H1 (cell line): Measurements from ENCODE around the gene HCST. TPM values are rescaled to one million over a fixed set of nuclear protein-coding genes. Genes with fewer than 3 reads are reported as not detected.
A peak's percentile ranks its signal among the peaks of the same experiment; 100 is the strongest.

Source experiments
- ATF2 ChIP-seq: IDR thresholded peaks from 2 replicates; pipeline ENCODE4 v1.6.1; 2012; ENCODE audit warnings: low read length, inconsistent platforms
- CBX8 ChIP-seq: fragments of 300-800, 300-1000 bp; sonication (generic); IDR thresholded peaks from 2 replicates; pipeline ENCODE4 v1.7.1; 2016; ENCODE audit warnings: low read depth, low read length, borderline replicate concordance
- CTCF ChIP-seq, 3 experiments: IDR thresholded peaks; 1 replicate in 2 of 3; 2 replicates in 1 of 3; pipeline versions ENCODE4 v1.5.1 to v1.6.1; 2011; ENCODE audit warnings: low read length in 3 of 3, mild to moderate bottlenecking in 3 of 3, inconsistent platforms in 2 of 3, low read depth in 1 of 3, moderate library complexity in 1 of 3; ENCODE audit not compliant: insufficient read depth in 1 of 3; ENCODE audit errors: control extremely low read depth in 1 of 3
- NANOG ChIP-seq: IDR thresholded peaks from 2 replicates; pipeline ENCODE4 v1.6.1; 2011; ENCODE audit warnings: low read length, low read depth, mild to moderate bottlenecking, inconsistent platforms; ENCODE audit not compliant: insufficient read depth, poor library complexity, severe bottlenecking
- NRF1 ChIP-seq: IDR thresholded peaks from 2 replicates; pipeline ENCODE4 v1.6.1; 2011; ENCODE audit warnings: mild to moderate bottlenecking, low read depth, low read length, improper control_type of control experiment
- RAD21 ChIP-seq, 2 experiments: IDR thresholded peaks in 1 of 2; conservative IDR thresholded peaks in 1 of 2; 2 replicates each; pipeline ENCODE4 v1.6.1; 2011; ENCODE audit warnings: low read depth in 2 of 2, low read length in 2 of 2, improper control_type of control experiment in 1 of 2, inconsistent platforms in 1 of 2, mild to moderate bottlenecking in 1 of 2, moderate library complexity in 1 of 2
- RXRA ChIP-seq: IDR thresholded peaks from 2 replicates; pipeline ENCODE4 v1.6.1; 2011; ENCODE audit warnings: low read depth, mild to moderate bottlenecking, low read length, moderate library complexity; ENCODE audit not compliant: insufficient read depth
- SAP30 ChIP-seq: fragments of 300-600 bp; sonication (generic); IDR thresholded peaks from 2 replicates; pipeline ENCODE4 v1.7.1; 2012; ENCODE audit warnings: low read length, moderate library complexity, mild to moderate bottlenecking, inconsistent platforms; ENCODE audit not compliant: insufficient read depth, insufficient replicate concordance
- SP1 ChIP-seq: IDR thresholded peaks from 2 replicates; pipeline ENCODE4 v1.6.1; 2011; ENCODE audit warnings: low read depth, low read length
- SP4 ChIP-seq: IDR thresholded peaks from 2 replicates; pipeline ENCODE4 v1.6.1; 2012; ENCODE audit warnings: low read length, inconsistent platforms
- USF2 ChIP-seq: IDR thresholded peaks from 2 replicates; pipeline ENCODE4 v1.6.1; 2011; ENCODE audit warnings: low read length, improper control_type of control experiment
- polyA plus RNA-seq, 7 experiments: library from polyadenylated mRNA; depleted of rRNA in 3 of 7; stranded (reverse) in 5 of 7; unstranded in 2 of 7; fragments of >200 nt in 5 of 7; fragments of 200-250 nt in 2 of 7; gene quantifications; 1 replicate in 5 of 7; 2 replicates in 1 of 7; 4 replicates in 1 of 7; pipeline versions ENCODE4 v1.2.1 to v1.2.3, GENCODE V29; 2011 to 2013; ENCODE audit warnings: missing spikeins in 2 of 7, mixed read lengths in 2 of 7
- total RNA-seq: library from RNA; stranded (reverse); fragmentation: NEBNext Ultra II Directional; extraction: Animal tissue kit (Norgen Biotek cat#: 25700); gene quantifications from 2 replicates; pipeline ENCODE4 v1.2.1, GENCODE V29; 2021

The HCST gene
- total and polyA plus RNA-seq, 2 of the 8 experiments (the other 6 are each of a cell fraction or from before 2014, with no cell fraction given) = 2.8 TPM; not detected in 1

DNA sequence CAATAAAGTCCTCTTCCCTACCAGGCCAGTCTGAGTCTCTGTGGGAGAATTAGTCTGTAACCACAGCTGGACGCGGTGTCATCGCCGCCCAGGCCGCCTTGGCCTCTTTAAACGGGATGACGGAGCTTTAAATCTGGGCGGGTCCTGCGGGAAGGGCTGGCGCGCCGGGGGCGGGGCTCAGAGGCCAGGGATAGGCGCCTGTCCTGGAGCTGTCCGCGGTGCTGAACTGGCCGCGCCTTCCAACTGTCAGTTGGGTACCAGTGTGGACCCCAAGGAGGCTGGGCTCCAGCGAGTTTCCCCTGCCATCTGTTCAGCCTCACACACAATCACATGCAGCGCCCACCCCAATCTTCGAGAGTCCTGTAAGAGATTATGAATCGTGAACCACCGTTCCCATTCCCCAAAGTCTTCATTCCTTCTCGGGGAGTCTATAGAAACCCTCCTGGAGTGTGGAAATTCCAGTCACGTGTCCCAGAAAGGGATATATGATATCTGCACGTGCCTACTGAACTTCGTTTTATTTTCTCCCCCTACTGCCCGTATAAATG lies 22.5 kb upstream of the HCST start (continued):
- TF ChIP-seq NRF1 (no peak), SP4 (0 out of 2 replicates have a peak, but pooled peaks have one; percentile 84), CTCF (IDR thresholded peaks at IDR 0.05; ENCODE audit: control extremely low read depth in 1 of 3, insufficient read depth in 1 of 3, low read depth in 1 of 3, low read length in 3 of 3) (no peak), ATF2 (0 out of 2 replicates have a peak, but pooled peaks have one; percentile 24), CBX8 (no peak), RXRA (no peak), USF2 (0 out of 2 replicates have a peak, but pooled peaks have one; percentile 35), NANOG (no peak), SP1 (peak; percentile 56; the same call in 1 of the 2 replicates), RAD21 (IDR thresholded peaks at IDR 0.05 in 1 of 2, conservative IDR thresholded peaks at IDR 0.05 in 1 of 2; ENCODE audit: low read depth in 2 of 2, low read length in 2 of 2) (peak in 1 of 2 experiments; percentile 26; a peak in 1 of 4 replicates), SAP30 (peak; percentile 59)
